IPS-NIHi11 (cell line): ENCODE data around the gene LRRC14B.
A peak's percentile ranks its signal among the peaks of the same experiment; 100 is the strongest.
"Not testable (repeated sequence)": the region's sequence is repeated elsewhere in the genome, so short reads cannot be mapped to it uniquely, and the experiment has no call there.

Experiments
- DNase-seq: peaks from one replicate; pipeline ENCODE4 v3.0.0; 2012; ENCODE audit warnings: mixed read lengths, low spot score

LRRC14B gene

DNA sequence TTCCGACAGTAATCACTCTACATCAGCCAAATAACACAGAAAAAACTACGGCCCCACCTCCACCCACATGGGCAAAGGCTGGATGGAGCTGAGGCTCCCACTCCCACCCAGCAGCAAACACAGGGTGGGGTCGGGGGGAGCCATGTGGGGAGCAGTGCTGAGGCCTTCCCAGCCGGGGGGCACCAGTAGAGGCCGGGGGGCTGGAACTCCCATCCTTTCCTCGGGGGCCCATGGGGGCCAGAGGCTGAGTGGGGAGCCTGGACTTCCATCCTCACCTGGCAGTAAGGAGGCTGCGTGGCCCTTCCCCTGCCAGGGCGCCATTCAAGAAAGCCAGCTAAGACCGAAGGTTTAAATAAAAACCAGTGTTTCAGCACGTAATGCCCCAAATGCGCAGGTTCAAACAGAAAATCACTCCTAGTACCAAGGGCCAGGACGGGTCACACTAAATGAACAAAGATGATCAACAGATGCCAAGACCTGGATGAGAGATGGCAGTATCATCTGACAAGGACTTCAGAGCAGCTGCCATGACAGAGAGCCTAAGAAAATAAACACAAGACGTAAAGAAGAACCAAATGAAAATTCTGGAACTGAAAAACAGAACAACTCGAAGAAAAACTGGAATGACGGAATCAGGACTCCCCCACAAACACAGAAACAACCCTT, 17.3 kb downstream of the LRRC14B start:
- DNase-seq = no peak

DNA sequence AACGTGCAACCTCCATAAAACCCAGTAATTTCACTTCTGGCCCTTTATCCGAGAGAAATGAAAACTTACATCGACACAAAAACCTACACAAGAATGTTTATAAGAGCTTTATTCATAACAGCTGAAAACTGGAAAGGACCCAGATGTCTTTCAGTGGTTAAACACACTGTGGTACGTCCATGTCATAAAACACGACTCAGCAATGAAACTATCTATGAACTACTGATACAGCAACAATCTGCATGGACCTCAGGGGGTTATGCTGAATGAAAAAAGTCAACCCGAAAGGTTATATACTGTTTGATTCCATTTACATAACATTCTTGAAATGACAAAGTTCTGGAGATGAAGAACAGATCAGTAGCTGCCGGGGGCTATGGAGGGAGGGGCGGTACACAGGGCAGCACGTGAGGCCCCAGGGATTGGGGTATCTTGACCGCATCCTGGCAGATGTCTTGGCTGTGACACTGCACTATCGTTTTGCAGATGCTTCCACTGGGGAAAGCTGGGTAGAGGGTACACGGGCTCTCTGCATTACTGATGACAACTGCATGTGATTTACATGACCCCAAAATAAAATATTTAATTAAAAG, 22.6 kb downstream of the LRRC14B start:
- no peak for DNase-seq

DNA sequence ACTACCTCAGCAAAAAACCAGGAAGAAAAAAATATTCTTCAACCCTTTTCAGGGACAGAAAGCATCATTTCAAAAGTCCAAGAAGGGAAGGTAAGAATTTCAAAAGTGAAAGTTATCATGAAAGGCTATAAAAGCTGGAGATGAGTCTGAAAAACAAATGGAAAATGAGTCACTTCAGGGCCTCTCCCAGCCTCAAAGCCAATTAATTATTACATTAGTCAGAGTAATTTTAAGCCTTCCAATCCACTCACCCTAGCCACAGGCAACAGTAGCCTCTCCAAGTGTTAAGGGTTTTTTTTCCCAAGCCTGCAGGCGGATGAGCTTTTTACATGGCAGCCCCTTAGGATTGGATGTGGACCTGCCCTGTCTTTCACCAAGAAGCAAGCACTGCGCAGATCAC, 24.0 kb downstream of the LRRC14B start:
- DNase-seq = not testable (repeated sequence)

DNA sequence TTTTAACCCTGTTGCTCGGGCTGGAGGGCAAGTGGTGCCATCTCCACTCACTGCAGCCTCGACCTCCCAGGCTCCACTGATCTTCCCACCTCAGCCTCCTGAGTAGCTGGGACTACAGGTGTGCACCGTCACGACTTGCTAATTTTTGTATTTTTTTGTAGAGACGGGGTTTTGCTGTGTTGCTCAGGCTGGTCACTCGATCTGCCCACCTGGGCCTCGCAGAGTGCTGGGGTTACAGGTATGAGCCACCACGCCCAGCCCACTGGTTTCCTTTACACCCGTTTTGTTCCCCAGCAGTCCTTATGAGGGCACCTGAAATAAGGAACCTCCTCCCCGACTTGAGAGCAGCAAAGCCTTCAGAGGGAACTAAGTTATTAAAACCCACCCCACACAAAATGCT, 24.8 kb downstream of the LRRC14B start:
- DNase-seq = not testable (repeated sequence)

DNA sequence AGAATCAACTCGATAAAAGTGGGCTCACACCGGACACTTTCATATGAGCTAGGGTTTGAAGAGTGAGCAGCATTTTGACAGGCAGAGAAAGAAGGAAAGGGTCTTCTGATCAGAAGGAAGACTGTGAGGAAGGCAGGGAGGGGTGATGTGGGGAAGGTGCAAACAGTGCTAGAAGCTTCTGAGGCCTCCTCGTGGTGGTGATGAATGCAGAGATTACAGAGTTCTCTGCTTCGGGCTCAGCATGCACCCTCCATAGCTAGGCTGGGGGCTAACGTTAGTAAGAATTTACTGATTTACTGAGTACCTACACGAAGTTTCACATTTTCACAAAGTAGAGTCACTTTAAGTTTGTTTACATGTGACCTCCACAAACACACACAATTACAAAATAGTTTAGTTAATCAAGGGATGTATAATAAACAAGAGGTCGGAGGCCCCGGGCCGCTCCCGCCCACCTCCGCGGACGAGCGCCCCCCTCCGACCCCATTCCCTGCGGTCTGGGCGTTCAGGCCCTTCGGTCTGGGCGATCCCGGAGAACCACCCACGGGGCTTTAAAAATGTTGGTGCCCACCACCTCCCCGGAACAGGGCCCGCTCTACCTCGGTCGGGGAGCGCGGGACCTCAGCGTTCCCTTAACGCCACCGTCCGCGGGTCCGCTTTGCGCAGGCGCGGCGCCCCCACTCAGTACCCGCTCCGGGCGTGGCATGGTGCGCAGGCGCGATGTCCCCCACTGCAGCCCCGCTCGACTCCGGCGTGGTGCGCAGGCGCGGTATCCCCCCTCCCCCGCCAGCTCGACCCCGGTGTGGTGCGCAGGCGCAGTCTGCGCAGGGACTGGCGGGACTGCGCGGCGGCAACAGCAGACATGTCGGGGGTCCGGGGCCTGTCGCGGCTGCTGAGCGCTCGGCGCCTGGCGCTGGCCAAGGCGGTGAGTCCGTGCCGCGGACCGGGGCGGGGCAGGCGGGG, 26.5 kb downstream of the LRRC14B start, which contains the start of the genes CCDC127 and SDHA:
Gene CCDC127 (minus strand): TSS at position 660 of the 963 bp plus-strand sequence. CDS start 1,304 bp downstream, outside the sequence.
Gene SDHA (plus strand): TSS at position 827 of the 963 bp plus-strand sequence. CDS start 36 bp downstream, at position 863.
- DNase-seq = peak; percentile 100

DNA sequence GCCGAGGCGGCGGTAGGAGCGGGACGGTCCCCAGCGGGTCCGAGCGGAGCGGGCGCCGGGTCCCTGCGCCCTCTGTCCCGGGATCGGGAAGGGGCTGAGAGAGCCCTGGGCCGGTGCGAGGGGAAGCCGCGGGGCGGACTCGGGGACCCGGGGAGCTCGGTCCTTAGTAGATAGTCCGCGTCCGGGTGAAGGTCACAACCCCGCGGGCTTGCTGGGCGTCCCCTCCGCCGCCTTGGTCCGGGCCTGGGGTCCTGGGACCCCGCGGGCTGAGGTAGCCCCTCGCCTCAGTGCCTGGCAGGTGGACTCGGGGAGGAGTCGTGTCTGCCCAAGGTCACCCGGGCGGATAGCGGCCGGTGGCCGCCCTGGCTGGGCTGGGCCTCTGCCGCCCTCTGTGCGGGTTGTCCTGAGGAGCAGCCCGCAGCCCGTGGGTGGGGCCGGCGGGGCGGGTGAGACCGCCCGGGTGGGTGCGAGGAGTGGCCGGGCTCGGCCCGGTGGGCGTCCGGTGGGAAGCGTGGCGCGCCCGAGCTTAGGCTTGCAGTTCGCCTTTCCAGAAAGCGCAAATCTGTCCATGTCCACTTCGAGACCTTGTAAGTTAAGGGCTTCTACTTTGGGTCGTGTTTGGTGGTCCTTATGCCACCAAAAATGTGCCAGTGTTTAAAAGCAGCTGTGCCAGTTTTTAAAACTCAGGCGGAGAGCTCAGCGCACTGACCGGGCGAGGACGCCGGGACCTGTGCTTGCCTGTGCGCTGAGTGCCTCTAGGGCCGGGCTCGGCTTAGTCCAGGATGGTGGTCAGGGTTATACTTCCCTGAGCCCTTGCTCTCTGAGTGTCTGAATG, 27.4 kb downstream of the LRRC14B start:
- DNase-seq = peak; percentile 39

DNA sequence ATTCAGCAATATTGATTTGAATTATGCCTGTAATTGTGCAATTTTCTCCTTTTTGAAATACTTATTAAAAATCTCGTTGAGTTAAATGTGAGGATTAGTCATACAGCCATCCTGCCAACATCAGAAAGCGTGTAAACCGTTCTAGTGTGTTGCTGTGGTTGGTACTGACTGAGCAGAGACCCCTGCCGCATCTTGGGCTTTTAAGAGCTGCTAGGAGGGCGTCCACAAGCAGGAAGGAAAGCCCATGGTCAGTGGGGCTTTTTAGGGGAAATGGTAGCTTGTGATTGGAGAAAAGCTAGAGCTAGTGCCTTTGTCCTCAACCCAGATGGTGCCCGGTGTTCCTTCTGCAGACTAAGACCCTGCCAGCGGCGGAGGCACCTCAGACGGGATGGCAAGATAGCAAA, 28.2 kb downstream of the LRRC14B start:
- DNase-seq = peak; percentile 10

DNA sequence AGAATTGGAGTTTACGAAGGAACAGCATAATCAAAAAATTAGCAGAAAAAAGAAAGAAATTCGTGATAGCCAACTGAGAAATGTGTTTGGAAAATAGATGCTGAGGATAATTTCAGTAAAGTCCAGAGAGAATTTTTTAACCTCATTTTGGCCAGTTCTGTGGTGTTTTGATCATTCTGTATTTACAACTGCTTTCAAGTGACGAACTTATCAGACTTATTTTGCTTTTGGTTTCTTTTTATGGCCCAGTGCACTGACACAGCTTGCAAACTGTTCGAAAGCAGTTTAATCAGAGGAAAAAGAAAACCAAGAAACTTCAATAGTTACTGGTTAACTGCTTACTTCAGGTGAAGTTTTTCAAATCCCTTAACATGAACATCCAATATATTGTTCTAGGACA, 28.7 kb downstream of the LRRC14B start:
- no peak for DNase-seq

DNA sequence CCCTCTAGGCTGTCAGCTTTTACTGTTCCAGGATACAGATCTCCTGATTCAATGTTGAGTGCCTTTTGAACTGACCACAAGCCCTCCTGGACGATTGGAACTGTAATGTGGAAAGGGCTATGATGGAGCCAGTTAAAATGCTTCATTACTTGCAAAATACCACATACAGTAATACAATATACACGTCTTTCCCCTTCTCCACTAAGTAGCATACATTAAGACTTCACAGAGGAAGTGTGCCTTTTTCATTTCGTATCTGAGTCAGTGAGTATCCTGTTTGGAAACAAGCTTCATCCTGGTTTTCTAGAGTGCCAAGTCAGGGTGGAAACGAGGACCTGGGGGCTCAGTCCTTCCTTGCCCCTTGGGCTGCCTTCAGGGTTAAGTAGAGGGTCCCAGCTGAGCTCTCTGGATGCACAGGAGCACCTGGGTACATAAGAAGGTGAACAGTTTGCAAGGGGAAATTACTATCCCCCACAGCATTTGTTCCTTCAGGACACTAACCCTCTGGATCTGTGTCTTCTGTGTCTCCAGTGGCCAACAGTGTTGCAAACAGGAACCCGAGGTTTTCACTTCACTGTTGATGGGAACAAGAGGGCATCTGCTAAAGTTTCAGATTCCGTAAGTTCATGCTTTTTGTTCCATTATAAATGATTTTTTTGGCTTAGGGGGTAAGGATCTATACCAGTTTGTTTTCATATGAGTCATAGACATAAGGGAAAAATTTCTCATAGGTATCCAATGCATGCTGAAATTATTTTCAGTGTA, 31.8 kb downstream of the LRRC14B start:
- not testable (repeated sequence) for DNase-seq

DNA sequence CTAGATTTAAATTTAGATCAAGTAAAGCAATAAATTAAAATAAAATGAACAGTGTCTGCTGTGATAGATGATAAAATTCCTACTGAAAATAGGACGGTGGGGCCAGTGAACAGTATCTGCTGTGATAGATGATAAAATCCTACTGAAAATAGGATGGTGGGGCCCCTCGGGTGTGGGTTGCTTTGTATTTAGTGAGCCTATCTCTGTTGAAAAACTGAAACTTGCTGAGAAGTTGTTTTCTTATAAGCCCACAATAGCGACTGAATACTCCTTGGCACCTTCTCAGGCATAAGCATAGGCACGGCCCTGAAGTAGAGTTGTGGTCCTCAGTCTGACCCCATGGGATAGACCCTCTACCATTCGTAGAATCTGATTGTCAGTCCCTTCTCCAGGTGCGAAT, 32.5 kb downstream of the LRRC14B start:
- DNase-seq = no peak

DNA sequence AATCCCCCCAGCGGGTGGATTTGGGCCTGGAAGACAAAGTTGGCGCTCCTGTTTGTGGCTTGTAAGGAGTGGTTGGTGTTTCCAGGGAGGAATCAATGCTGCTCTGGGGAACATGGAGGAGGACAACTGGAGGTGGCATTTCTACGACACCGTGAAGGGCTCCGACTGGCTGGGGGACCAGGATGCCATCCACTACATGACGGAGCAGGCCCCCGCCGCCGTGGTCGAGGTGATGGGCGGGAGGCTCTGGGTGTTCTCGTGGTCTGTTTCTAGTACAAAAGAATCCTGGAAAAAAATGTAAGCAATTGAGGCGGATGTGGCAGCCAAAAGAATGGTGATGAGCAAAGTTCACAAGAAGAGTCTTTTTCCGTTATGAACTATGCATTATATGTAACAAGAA, 34.0 kb downstream of the LRRC14B start:
- no peak for DNase-seq

DNA sequence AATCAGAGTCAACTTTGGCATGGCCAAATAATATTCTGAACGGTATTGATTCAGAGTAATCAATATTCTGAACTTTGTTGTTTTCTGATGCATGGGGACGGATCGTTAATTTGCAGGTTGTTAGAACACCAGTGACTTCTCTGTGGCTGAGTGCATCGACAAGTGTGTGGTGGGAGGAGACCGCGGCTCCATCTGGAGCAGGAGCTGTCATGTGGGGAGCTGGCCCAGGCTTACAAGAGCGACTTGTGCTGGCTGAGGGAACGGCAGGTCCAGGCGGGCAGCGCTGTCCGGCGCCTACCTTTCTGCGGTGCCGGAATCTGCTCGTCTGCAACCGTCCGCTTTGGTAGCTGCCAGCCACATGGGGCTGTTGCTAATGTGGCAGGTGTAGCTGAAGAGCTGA, 36.1 kb downstream of the LRRC14B start:
- not testable (repeated sequence) for DNase-seq

DNA sequence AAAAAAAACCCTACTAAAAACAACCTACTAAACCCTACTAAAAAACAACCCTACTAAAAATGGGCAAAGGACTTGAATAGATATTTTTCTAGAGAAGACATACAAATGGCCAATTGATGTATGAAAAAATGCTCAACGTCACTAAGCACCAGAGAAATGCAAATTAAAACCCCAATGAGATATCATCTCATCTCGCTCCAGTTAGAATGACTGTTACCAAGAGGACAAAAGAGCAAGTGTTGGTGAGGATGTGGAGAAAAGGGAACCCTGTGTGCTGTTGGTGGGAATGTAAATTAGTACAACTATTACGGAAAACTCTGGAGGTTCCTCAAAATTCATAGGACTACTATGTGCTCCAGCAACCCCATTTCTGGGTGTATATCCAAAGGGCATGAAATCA, 37.6 kb downstream of the LRRC14B start:
- no peak for DNase-seq

DNA sequence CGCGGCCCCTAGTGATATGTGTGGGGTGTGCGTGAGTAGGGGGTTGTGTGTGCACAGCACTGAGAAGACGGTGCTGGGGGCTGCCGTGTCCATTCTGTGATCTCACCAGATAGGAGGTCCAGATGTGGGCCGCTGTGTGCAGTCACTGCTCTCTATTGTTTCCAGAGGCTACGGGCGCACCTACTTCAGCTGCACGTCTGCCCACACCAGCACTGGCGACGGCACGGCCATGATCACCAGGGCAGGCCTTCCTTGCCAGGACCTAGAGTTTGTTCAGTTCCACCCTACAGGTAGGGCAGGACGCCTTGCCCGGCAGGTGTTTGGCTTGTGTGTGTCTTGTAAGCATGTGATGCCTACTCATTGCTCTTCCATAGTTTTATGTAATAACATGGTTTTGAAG, 39.4 kb downstream of the LRRC14B start:
- DNase-seq = no peak

DNA sequence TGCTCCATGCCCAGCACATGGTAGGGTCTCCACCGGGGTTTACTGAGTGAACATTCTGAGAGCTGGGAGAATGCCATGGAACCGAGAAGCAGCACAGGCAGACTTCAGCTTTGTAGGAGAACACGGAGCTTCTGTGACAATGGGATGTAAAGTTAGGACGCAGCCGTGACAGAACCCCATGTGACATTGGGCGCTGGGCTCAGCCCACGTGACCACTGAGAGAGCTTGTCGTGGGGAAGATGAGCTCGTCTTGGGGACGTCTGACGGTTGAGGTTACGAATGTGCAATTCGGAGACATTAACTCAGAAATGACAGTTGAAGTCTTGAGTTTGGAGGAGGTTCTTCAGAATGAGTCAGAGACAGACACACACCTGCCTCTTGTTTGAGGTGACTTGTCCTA, 40.4 kb downstream of the LRRC14B start:
- DNase-seq = no peak

DNA sequence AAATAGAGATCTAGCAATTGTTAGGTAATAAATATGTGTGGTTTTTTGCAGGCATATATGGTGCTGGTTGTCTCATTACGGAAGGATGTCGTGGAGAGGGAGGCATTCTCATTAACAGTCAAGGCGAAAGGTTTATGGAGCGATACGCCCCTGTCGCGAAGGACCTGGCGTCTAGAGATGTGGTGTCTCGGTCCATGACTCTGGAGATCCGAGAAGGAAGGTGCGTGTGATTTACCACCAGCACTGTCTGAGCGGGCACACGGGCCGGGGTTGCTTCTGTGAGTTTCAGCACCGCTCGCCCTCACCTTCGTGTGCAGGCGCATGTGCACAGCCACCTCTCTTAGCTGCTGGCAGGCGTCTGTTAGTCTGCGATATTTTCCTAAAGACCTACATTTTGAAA, 42.1 kb downstream of the LRRC14B start:
- not testable (repeated sequence) for DNase-seq

DNA sequence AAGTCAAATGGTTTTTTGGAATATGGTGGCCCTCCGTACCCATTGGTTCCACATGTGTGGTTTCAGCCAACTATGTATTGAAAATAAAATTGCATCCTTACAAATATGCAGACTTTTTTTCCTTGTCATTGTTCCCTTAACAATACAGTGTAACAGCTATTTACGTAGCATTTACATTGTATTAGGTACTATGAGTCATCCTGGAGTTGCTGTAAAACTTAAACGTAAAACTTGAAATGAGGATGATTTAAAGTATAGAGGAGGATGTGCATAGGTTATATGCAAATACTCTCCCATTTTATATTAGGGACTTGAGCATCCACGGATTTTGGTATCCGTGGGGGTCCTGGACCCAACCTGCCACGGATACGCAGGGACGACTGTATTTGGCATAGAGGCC, 43.2 kb downstream of the LRRC14B start:
- DNase-seq = no peak

DNA sequence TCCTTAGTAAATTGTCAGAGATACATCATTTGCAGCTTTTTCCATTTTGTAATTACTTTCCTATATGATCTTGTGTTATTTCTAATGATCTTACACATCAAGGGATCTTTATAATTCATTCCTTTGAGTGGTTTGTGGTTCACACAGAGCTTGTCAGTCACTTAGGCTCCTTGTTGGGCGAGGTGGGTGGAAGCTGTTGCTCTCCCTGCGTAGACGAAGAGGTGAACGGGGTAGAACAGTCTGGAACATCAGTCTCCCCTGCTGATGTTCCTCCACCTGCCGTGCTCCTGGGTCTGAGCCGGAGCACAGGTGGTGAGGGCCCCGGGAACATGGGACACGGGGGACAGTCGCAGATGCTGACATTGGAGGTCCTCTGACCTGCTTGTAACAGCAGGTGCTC, 44.2 kb downstream of the LRRC14B start:
- not testable (repeated sequence) for DNase-seq

DNA sequence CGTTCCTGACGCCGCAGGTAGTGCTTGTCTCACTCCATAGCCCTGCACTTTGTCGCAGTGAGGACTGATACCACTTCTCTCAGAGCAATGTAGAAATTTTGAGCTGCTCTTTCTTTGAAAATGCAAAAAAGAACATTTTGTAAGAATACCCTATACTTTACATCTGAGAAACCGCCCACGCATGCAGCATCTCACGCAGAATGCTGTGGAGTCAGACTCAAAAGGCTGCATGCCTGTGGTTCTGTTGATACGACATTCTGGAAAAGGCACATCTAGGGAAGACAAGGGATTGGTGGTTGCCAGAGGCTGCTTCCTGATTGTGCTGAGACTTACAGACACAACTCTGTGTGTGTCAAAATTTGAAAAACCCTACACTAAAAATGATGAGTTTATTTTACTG, 46.6 kb downstream of the LRRC14B start:
- DNase-seq = not testable (repeated sequence)

DNA sequence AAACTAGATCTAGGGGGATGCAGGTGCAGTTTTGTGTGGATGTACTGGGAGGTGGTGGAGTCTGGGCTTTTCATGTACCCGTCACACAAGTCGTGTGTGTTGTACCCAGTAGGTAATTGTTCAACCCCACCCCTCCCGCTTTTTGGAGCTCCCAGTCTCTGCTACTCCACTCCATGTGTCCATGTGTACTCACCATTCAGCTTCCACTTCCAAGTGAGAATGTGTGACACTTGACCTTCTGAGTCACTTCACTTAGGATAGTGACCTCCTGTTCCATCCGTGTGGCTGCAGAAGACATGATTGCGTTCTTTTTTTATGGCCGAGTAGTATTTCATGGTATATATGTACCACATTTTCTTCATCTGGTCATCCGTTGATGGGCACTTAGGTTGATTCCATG, 49.3 kb downstream of the LRRC14B start:
- DNase-seq = not testable (repeated sequence)
